ENCODE results near the gene TJP3.

TJP3 gene

DNA sequence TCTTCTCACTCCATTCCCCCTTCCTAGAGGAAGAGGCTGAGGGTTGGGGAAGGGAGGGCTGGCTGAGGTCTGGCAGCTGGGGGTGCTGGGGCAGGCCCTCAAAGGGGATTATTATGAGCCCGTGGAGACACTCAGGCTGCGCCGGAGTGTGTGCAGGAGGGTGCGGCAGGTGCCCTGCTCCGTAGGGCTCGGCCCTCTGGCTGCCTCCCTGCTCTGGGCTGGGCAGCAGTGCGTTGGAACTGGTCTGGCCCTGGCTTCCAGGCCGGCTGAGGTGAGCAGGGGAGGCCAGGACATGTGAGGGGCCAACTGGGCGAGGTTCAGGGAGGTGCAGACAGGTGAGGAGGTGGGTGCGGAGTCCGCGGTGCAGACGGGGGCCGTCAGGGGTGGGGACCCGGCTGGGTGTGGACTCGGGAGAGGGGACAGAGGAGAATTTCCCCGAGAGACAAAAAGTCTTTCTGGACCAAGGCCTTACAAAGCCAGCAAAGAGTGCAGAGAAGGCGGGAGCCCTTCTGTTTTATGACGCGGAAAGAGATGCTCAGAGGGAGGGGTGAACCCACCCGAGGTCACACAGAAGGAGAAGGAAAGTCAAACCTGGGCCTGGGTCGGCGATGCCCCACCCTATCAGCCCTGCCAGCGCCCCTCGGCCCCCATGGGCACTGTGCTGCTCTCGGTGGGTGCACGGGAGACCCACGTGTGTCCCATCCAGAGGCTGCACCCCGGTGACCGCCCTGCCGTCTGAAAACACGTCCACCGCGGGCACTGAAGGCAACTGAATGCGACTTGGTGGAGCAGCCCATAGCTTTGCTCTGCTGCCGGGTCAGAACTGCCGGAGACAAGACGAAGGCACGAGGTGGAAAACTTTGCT lies 38.9 kb upstream of the TJP3 start:
- TF ChIP-seq RAD21 (IDR thresholded peaks at IDR 0.05; ENCODE audit: low read depth) (no peak), TAF1 (IDR thresholded peaks at IDR 0.05; ENCODE audit: low read depth) (no peak), TCF12 (IDR thresholded peaks at IDR 0.05; ENCODE audit: low read depth) (no peak), CEBPB (IDR thresholded peaks at IDR 0.05) (no peak), YY1 (IDR thresholded peaks at IDR 0.05; ENCODE audit: low read depth) (no peak), CREB1 (IDR thresholded peaks at IDR 0.05; ENCODE audit: low read depth) (no peak), FOXM1 (IDR thresholded peaks at IDR 0.05; ENCODE audit: borderline replicate concordance, low read depth) (no peak), ZBTB7A (IDR thresholded peaks at IDR 0.05; ENCODE audit: low read depth) (no peak), TEAD4 (IDR thresholded peaks at IDR 0.05) (no peak), EP300 (IDR thresholded peaks at IDR 0.05; ENCODE audit: borderline replicate concordance) (no peak), NFIC (IDR thresholded peaks at IDR 0.05) (no peak), EGR1 (IDR thresholded peaks at IDR 0.05) (no peak)
- TF ChIP-seq, protein P1, sequence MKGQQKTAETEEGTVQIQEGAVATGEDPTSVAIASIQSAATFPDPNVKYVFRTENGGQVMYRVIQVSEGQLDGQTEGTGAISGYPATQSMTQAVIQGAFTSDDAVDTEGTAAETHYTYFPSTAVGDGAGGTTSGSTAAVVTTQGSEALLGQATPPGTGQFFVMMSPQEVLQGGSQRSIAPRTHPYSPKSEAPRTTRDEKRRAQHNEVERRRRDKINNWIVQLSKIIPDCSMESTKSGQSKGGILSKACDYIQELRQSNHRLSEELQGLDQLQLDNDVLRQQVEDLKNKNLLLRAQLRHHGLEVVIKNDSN (IDR thresholded peaks at IDR 0.05), result no peak
- TF ChIP-seq, protein P2, sequence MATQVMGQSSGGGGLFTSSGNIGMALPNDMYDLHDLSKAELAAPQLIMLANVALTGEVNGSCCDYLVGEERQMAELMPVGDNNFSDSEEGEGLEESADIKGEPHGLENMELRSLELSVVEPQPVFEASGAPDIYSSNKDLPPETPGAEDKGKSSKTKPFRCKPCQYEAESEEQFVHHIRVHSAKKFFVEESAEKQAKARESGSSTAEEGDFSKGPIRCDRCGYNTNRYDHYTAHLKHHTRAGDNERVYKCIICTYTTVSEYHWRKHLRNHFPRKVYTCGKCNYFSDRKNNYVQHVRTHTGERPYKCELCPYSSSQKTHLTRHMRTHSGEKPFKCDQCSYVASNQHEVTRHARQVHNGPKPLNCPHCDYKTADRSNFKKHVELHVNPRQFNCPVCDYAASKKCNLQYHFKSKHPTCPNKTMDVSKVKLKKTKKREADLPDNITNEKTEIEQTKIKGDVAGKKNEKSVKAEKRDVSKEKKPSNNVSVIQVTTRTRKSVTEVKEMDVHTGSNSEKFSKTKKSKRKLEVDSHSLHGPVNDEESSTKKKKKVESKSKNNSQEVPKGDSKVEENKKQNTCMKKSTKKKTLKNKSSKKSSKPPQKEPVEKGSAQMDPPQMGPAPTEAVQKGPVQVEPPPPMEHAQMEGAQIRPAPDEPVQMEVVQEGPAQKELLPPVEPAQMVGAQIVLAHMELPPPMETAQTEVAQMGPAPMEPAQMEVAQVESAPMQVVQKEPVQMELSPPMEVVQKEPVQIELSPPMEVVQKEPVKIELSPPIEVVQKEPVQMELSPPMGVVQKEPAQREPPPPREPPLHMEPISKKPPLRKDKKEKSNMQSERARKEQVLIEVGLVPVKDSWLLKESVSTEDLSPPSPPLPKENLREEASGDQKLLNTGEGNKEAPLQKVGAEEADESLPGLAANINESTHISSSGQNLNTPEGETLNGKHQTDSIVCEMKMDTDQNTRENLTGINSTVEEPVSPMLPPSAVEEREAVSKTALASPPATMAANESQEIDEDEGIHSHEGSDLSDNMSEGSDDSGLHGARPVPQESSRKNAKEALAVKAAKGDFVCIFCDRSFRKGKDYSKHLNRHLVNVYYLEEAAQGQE (IDR thresholded peaks at IDR 0.05; ENCODE audit: low read depth), result no peak
- TF ChIP-seq, protein P3, sequence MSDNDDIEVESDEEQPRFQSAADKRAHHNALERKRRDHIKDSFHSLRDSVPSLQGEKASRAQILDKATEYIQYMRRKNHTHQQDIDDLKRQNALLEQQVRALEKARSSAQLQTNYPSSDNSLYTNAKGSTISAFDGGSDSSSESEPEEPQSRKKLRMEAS (IDR thresholded peaks at IDR 0.05), result no peak

DNA sequence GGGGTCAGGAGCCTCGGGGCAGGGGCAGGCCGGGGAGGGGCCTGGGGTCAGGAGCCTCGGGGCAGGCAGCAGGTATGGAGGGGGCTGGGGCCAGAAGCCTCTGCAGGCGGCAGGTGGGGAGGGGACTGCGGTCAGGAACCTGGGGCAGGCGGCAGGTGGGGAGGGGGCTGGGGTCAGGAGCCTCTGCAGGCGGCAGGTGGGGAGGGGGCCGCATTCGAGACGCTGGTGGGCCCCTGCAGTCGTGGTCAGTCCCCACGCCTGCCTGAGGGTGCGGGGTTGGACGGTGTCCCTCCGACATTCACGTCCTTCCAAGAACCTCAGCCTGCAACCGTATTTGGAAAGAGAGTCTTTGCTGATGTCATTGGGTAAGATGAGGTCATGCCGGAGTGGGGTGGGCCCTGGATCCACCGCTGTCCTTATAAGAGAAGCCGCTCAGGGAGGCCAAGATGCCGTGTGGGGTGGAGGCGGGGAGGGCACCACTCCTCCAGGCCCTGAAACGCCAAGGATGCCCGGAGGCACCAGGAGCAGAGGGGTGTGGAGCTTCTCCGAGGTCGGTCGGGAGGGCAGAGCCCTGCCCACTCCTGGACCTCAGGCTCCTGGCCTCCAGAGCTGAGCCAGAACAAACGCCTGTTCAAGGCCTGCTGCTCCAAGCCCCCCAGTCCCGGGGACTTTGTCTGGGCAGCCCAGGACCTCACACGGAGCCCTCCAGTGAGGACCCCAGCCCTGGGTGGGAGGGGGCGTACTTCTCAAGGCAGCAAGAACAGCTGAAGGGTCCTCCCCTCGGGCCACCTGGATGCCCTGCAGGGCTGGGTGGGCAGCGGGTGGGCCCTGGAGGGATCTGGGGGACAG lies 38.0 kb upstream of the TJP3 start:
- TF ChIP-seq CREB1 (IDR thresholded peaks at IDR 0.05; ENCODE audit: low read depth) (no peak), RAD21 (IDR thresholded peaks at IDR 0.05; ENCODE audit: low read depth) (no peak), TEAD4 (IDR thresholded peaks at IDR 0.05) (no peak), YY1 (IDR thresholded peaks at IDR 0.05; ENCODE audit: low read depth) (no peak), TAF1 (IDR thresholded peaks at IDR 0.05; ENCODE audit: low read depth) (no peak), EGR1 (IDR thresholded peaks at IDR 0.05) (no peak), ZBTB7A (IDR thresholded peaks at IDR 0.05; ENCODE audit: low read depth) (no peak), FOXM1 (IDR thresholded peaks at IDR 0.05; ENCODE audit: borderline replicate concordance, low read depth) (no peak), EP300 (IDR thresholded peaks at IDR 0.05; ENCODE audit: borderline replicate concordance) (no peak), TCF12 (IDR thresholded peaks at IDR 0.05; ENCODE audit: low read depth) (no peak), NFIC (IDR thresholded peaks at IDR 0.05) (no peak), CEBPB (IDR thresholded peaks at IDR 0.05) (no peak)
- TF ChIP-seq, protein P1 (IDR thresholded peaks at IDR 0.05), result no peak
- TF ChIP-seq, protein P2 (IDR thresholded peaks at IDR 0.05; ENCODE audit: low read depth), result no peak
- TF ChIP-seq, protein P3 (IDR thresholded peaks at IDR 0.05), result no peak

DNA sequence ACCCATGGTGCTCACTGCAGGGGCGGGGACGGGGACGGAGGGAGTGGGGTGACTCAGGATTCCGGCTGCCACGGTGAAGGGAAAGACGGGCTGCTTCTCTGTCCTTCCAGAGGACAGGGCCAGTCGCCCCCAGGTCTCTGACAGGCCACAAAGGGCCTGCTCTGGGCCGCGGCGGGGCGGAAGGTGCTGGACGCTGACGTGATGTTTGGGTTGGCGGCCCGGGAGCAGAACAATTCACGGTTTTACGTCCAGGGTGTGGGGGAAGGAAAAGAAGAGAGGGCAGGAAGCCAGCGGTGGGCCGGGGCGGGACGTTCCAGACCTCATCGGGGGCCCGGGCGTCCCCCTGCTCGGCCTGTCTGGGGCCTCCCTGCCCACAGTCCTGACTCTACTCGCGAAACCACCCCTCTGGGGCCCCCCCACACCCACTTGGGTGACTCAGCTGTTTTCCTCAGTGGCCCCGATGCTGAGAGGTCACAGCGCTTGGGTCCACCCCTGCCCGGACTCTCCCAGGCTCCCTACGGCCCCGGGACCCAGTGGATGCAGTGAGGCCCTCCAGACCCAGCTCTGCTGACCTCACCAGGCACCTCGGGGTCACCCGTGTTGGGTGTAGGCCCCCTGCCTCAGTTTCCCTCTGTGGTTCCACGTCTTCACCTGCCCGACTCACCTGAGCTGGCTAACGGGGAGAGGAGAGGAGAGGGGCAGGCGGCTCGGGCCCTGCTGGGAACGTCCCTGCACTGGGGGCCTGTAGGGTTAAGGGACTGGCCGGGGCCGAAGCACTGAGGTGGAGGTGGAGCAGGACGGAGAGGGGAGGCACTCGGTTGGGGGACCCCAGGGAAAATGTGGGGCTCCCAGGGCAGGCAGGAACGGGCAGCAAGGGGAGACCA lies 37.1 kb upstream of the TJP3 start:
- no peak for TF ChIP-seq CEBPB (IDR thresholded peaks at IDR 0.05)
- TF ChIP-seq FOXM1 (IDR thresholded peaks at IDR 0.05; ENCODE audit: borderline replicate concordance, low read depth), result no peak
- TF ChIP-seq TEAD4 (IDR thresholded peaks at IDR 0.05), result no peak
- TF ChIP-seq, protein P1 (IDR thresholded peaks at IDR 0.05), result no peak
- TF ChIP-seq, protein P2 (IDR thresholded peaks at IDR 0.05; ENCODE audit: low read depth), result no peak
- TF ChIP-seq EP300 (IDR thresholded peaks at IDR 0.05; ENCODE audit: borderline replicate concordance), result no peak
- no peak for TF ChIP-seq CREB1 (IDR thresholded peaks at IDR 0.05; ENCODE audit: low read depth)
